Fibroblast of skin of abdomen (primary cell): ENCODE data around the gene RNASE4.
A peak's percentile ranks its signal among the peaks of the same experiment; 100 is the strongest.

Experiments
- DNase-seq: peaks from one replicate; pipeline ENCODE4 v3.0.0-alpha.2; 2013

The RNASE4 gene

DNA sequence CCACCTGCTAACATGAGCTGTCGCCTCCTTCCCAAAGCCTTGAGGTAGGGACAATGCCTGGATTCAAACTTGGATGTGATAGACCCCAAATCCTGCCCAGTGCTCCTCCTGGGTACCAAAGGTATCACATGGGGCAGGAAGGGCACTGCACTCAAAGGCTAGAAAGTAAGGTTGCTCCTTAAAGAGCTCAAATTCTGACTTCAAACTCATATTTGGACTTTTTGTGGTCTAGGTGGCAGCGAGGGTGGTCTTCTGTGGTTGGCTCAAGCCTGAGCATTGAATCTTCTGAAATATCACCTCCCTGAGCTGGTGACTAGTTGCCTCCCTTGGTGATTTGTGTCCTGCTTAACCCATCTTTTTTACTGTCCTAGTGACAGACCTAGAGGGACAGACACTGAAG, 8.3 kb upstream of the RNASE4 start:
- no peak for DNase-seq

GRCh38 chr14:20679907-20680306, 4.5 kb upstream of the RNASE4 start:
- peak; percentile 46 for DNase-seq

DNA sequence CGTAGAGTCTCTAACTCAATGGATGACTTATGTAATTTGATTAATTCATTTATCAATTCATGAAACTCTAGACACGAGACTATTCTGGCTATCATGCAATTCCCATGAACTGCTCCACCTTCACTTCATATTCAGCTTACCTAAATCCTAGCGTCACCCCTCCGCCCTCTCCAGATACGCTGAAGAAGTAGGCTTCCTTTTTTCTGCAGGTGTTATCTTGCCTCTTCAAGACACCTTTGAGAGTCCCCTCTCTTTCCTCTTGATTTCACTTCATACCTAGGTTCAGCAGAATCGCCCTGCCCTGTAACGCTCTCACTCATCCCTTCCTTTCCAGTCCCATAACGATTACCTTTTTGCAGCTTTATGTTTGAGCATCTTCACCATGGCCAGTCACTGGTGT, 4.0 kb upstream of the RNASE4 start:
- DNase-seq: no peak

- no peak for DNase-seq
Observed at GRCh38 chr14:20680843-20681347, 3.5 kb upstream of the RNASE4 start.

- peak; percentile 90 for DNase-seq
Observed at GRCh38 chr14:20681348-20682126, 2.8 kb upstream of the RNASE4 start.

GRCh38 chr14:20682127-20682434, 2.3 kb upstream of the RNASE4 start:
- DNase-seq: no peak

DNA sequence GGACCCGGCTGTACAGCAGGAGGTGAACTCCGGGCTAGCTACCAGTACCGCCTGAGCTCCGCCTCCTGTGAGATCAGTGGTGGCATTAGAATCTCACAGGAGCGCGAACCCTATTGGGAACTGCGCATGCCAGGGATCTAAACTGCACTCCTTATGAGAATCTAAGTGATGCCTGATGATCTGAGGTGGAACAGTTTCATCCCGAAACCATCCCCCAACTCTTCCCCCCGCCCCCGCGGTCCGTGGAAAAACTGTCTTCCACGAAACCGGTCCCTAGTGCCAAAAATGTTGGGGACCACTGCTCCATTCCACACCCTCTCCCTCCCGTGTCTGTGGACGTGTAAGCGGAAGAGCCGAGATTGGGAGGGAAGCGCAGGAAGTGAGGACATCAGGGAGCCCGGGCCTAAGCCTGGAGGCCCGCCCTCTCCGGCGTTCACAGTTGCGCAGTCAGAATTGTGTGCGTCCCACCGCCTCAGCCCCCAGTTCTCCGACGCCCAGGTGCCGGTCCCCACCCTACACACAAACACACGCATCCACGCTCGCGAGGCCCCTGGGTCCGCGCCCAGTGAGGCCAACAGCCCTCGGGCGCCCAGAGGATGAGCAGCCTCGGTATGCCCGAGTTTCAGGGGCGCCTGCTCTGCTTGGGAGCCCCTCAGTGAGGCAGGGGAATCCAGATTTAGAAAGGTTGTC, 1.8 kb upstream of the RNASE4 start:
- DNase-seq: peak; percentile 93

DNA sequence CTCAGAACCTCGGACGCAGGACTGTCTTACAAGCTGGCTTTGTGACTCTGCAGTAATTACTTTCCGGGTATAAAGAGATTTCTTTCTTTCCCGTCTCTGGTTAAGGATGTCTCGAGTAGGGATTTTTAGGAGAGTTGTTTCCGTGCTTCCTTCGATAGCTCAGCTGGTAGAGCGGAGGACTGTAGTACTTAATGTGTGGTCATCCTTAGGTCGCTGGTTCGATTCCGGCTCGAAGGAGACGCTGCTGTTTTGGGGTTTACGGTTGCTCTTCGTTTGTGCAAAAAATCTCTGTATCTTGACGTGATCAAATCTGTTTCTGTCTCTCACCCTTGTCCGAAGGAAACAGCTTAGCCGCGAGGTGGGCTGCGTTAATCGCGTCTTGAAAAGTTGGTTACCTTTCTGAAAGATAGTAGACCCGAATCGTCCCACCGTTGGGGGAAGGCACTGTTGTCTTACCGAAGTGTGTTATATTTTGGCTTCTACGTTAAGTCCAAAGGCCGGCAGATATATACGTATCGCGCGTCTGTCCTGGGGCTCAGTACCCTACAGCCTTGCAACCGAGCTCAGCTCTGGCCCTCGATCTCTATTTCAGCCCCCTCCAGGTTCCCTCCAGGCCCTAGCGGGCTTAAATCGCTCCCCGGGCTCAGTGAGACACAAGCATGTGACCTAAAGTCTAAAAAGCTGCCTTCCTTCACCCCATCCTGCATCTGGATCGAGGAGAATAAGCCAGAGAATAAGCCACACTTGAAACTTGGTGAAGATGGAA, 1.1 kb upstream of the RNASE4 start:
- peak; percentile 94 for DNase-seq

- peak; percentile 57 for DNase-seq
Observed at GRCh38 chr14:20684662-20685456, 499 bp downstream of the RNASE4 start.

- no peak for DNase-seq
Observed at GRCh38 chr14:20686386-20687143, 2.2 kb downstream of the RNASE4 start.

DNA sequence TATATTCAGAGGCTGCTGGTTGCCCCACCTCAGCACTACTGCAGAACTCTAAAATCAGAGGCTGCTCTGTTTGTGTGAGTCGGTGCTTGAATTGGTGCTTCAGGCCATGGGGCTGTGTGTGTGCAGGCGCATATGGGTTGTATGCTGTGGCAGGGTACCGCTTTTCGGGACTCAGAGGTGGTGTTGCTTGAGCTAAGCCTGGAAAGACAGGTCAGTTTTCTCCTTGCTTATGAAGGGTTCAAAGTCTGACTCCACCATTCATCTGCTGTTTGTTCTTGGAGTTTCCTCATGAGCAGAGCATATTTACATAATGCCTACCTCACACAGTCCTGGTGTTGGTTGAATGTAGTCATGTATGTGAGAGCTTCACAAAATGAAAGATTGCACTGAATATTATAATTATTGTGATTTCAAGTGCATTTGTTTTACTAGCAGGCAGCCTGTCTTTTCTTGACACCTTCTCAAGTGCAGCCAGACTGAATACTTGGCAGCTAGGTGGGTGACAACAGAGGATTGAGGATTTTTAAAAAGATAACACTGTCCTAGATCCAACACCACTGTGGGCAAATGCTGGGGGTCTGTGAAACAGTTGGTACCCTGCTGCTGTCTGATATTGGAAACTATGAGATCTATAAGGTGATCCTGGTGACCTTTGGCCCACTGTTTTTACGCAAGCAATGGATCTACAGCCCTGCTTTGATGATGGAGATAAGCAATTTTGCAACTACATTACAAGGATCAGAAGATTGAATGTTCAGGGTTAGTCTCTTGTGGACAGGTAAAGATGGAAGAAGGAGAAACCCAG, 3.2 kb downstream of the RNASE4 start:
- no peak for DNase-seq

DNA sequence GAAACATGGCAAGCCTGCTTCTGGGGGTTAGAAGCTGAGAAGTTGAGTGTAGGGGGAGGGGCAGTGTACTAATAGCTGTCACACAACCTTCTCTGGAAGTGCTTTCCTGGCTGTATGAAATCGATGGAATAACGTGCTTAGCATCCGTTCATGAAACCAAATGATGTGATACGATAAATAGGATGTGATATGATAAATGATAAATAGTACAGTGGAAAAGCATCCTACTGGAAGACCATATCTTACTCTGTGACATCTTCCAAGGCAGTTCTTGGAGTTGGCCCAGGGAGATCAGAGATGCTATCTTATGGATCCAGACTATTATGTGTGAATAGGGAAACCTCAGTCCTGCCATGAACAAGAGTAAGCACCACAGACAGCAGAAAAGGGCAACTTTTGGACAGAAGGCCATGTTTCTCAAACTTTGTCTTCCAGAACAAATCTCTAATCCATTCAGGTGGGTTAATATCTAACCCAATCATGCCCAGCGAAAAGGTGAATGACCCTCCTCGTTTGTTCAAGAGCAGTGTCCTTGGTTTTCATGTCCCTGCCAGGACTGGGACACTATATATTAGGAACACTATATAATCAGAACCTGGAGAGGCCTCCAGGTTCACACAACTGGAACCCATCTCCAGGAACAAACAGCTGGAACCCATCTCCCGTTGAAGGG, 3.9 kb downstream of the RNASE4 start, which contains the start of gene ANG:
TSS of gene ANG (plus strand) at position 598 of the 673 bp plus-strand sequence. CDS start 4,801 bp downstream, outside the sequence.
- DNase-seq: no peak

DNA sequence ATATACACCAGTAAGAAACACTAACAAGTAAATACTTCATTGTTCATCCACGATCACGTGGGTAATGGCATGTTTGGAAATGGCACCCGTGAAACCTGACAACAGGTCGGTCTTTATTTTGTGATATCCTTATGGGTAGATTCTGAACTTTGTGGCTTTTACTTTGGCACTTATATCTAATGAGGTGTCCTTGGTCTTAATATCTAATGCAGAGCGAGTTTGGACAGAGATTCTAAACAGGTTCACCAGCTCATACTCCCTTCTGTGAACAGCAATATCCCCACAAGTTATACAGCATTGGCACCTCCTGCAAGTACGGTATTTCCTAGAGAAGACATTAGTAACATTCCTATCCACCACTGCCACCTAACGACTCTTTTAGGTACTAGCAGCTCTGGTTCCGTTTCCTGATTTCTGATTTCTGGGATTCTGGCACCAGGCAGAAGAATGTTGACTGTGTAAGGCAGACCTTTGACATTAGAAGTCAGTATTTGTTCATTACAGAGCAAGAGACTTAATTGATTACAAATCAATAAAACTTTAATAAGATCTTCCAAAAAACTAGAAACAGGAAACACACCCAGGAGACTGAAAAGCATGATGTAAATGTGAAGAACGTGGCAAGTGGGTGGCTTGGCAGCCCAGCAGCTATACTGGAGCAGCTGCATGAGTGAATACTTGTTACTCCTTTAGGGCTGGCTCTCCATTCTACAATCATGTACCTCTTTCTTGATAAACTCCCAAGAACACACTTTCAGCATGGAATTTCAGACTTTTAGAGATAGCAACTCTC, 6.7 kb downstream of the RNASE4 start:
- DNase-seq: peak; percentile 58

- DNase-seq: no peak
Observed at GRCh38 chr14:20692116-20692751, 7.9 kb downstream of the RNASE4 start.

- no peak for DNase-seq
Observed at GRCh38 chr14:20696764-20697163, 12.4 kb downstream of the RNASE4 start.

- DNase-seq: peak; percentile 53
Observed at GRCh38 chr14:20697273-20698017, 13.1 kb downstream of the RNASE4 start.

GRCh38 chr14:20698018-20698329, 13.6 kb downstream of the RNASE4 start:
- DNase-seq: no peak

DNA sequence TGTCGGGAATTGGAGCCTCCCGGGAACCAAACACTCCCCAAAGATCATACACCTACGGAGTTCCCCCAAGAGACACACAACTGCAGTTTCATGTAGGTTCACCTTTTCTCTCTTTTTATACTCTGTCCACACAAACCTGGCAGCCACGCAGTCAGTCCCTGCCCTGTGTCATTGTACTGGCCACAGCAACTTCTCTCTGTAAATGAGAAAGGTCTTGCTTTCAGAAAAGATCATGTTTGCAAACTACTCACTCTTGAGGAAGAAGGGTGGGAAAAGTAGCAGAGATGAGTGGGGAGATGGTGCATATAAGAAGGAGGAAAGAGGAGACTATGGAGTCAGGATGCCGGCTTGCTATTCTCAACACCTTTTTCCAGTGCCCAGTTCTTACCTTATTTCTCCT, 14.6 kb downstream of the RNASE4 start:
- no peak for DNase-seq
